ENCODE data around the gene SNN. TPM values are rescaled to one million over a fixed set of nuclear protein-coding genes. Genes with fewer than 3 reads are reported as not detected.

Gene SNN
- total RNA-seq, 1 experiment from 2014 or later: 15.6 TPM

- ChIA-PET POLR2A (no interaction called here), CTCF (no interaction called here)
- Histone ChIP-seq H3K27me3 (ENCODE audit: control insufficient read depth, insufficient read depth, low read length) (no peaks in the 10 kb centered on the region), H3K36me3 (ENCODE audit: control insufficient read depth, insufficient read depth, low read length) (no peaks in the 10 kb centered on the region), H3K27ac (ENCODE audit: low read length) (no peak overlapping the region), H3K9me3 (ENCODE audit: control insufficient read depth, insufficient read depth, low read depth, low read length) (no peaks in the 10 kb centered on the region), H3K4me3 (ENCODE audit: low read depth in 2 of 2, low read length in 2 of 2) (no peak overlapping the region), H3K4me1 (ENCODE audit: control insufficient read depth, insufficient read depth, low read length) (no peaks in the 10 kb centered on the region)
- TF ChIP-seq, protein P1, sequence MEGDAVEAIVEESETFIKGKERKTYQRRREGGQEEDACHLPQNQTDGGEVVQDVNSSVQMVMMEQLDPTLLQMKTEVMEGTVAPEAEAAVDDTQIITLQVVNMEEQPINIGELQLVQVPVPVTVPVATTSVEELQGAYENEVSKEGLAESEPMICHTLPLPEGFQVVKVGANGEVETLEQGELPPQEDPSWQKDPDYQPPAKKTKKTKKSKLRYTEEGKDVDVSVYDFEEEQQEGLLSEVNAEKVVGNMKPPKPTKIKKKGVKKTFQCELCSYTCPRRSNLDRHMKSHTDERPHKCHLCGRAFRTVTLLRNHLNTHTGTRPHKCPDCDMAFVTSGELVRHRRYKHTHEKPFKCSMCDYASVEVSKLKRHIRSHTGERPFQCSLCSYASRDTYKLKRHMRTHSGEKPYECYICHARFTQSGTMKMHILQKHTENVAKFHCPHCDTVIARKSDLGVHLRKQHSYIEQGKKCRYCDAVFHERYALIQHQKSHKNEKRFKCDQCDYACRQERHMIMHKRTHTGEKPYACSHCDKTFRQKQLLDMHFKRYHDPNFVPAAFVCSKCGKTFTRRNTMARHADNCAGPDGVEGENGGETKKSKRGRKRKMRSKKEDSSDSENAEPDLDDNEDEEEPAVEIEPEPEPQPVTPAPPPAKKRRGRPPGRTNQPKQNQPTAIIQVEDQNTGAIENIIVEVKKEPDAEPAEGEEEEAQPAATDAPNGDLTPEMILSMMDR (IDR thresholded peaks at IDR 0.05): no peak
- TF ChIP-seq REST (IDR thresholded peaks at IDR 0.05; ENCODE audit: insufficient read depth in 1 of 2, low read depth in 2 of 2, low read length in 1 of 2): no peak
- no peak for TF ChIP-seq TCF7L2 (IDR thresholded peaks at IDR 0.05; ENCODE audit: low read depth, low read length)
- in situ Hi-C loops (cut with HindIII; ENCODE audit: low pct_unique_long_range_greater_than_20kb, low sequenced_read_pairs) (no loop called here), intact Hi-C loops (cut with micrococcal nuclease; ENCODE audit: unreplicated experiment) (no loop called here)
- ATAC-seq: no peak
- BruUV-seq (replicated peaks): no TSS peak
- no peak for DNase-seq (ENCODE audit: low read depth, low spot score)
Measured at GRCh38 chr16:11708421-11708820, 40.2 kb downstream of the SNN start.

GRCh38 chr16:11711662-11712061 lies 43.4 kb downstream of the SNN start:
- Histone ChIP-seq H3K36me3 (ENCODE audit: control insufficient read depth, insufficient read depth, low read length) (no peaks in the 10 kb centered on the region), H3K9me3 (ENCODE audit: control insufficient read depth, insufficient read depth, low read depth, low read length) (no peaks in the 10 kb centered on the region), H3K4me1 (ENCODE audit: control insufficient read depth, insufficient read depth, low read length) (no peaks in the 10 kb centered on the region), H3K4me3 (ENCODE audit: low read depth in 2 of 2, low read length in 2 of 2) (no peak overlapping the region), H3K27me3 (ENCODE audit: control insufficient read depth, insufficient read depth, low read length) (no peaks in the 10 kb centered on the region), H3K27ac (ENCODE audit: low read length) (no peak overlapping the region)
- ChIA-PET CTCF (no interaction called here), POLR2A (no interaction called here)
- ATAC-seq: no peak
- TF ChIP-seq TCF7L2 (IDR thresholded peaks at IDR 0.05; ENCODE audit: low read depth, low read length): no peak
- no peak for TF ChIP-seq REST (IDR thresholded peaks at IDR 0.05; ENCODE audit: insufficient read depth in 1 of 2, low read depth in 2 of 2, low read length in 1 of 2)
- TF ChIP-seq SIN3A (IDR thresholded peaks at IDR 0.05; ENCODE audit: borderline replicate concordance, insufficient read depth, low read depth, low read length): no peak
- TF ChIP-seq, protein P1 (IDR thresholded peaks at IDR 0.05): no peak
- no peak for TF ChIP-seq POLR2AphosphoS5 (IDR thresholded peaks at IDR 0.05; ENCODE audit: low read depth, low read length)
- no peak for DNase-seq (ENCODE audit: low read depth, low spot score)
- no TSS peak for BruUV-seq (replicated peaks)
- intact Hi-C loops (cut with micrococcal nuclease; ENCODE audit: unreplicated experiment): no loop called here
- in situ Hi-C loops (cut with HindIII; ENCODE audit: low pct_unique_long_range_greater_than_20kb, low sequenced_read_pairs): no loop called here
